GM21526 (cell line): ENCODE data around the gene BDH1.
A peak's percentile ranks its signal among the peaks of the same experiment; 100 is the strongest.

Source experiments
- ATAC-seq: cut with Tn5 transposase; IDR thresholded peaks from one replicate; pipeline ENCODE4 v1.9.1; 2021; ENCODE audit warnings: moderate library complexity; ENCODE audit not compliant: unreplicated experiment, low FRiP score

Gene BDH1

GRCh38 chr3:197508924-197509775 is 46.6 kb downstream of the BDH1 start:
- ATAC-seq, result no peak

GRCh38 chr3:197508461-197508860 is 47.3 kb downstream of the BDH1 start:
- no peak for ATAC-seq

- no peak for ATAC-seq
Observed at GRCh38 chr3:197508051-197508451, 47.7 kb downstream of the BDH1 start.

GRCh38 chr3:197507541-197507940 is 48.2 kb downstream of the BDH1 start:
- no peak for ATAC-seq

GRCh38 chr3:197507081-197507480 is 48.7 kb downstream of the BDH1 start:
- no peak for ATAC-seq

- no peak for ATAC-seq
Observed at GRCh38 chr3:197505796-197506548, 49.8 kb downstream of the BDH1 start.

- no peak for ATAC-seq
Observed at GRCh38 chr3:197504641-197505121, 51.1 kb downstream of the BDH1 start.

- ATAC-seq, result no peak
Observed at GRCh38 chr3:197504229-197504628, 51.5 kb downstream of the BDH1 start.

- ATAC-seq, result no peak
Observed at GRCh38 chr3:197503652-197504051, 52.1 kb downstream of the BDH1 start.

- ATAC-seq, result peak; percentile 71
Observed at GRCh38 chr3:197501879-197502620, 53.7 kb downstream of the BDH1 start.

- ATAC-seq, result peak; percentile 15
Observed at GRCh38 chr3:197501496-197501878, 54.3 kb downstream of the BDH1 start.

GRCh38 chr3:197500812-197501211 is 55.0 kb downstream of the BDH1 start:
- ATAC-seq, result no peak

GRCh38 chr3:197499427-197499826 is 56.3 kb downstream of the BDH1 start:
- ATAC-seq, result no peak

- no peak for ATAC-seq
Observed at GRCh38 chr3:197498499-197499241, 57.1 kb downstream of the BDH1 start.

- no peak for ATAC-seq
Observed at GRCh38 chr3:197496746-197497125, 59.0 kb downstream of the BDH1 start.

- no peak for ATAC-seq
Observed at GRCh38 chr3:197495999-197496745, 59.6 kb downstream of the BDH1 start.

- ATAC-seq, result no peak
Observed at GRCh38 chr3:197495499-197495898, 60.3 kb downstream of the BDH1 start.

GRCh38 chr3:197495059-197495455 is 60.7 kb downstream of the BDH1 start:
- no peak for ATAC-seq

GRCh38 chr3:197494366-197495058 is 61.3 kb downstream of the BDH1 start:
- no peak for ATAC-seq
